ENCODE results near the gene PXDC1.

GRCh38 chr6:3797231-3798054 lies 45.9 kb upstream of the PXDC1 start:
- TF ChIP-seq CTCF (IDR thresholded peaks at IDR 0.05 in 8 of 11, conservative IDR thresholded peaks at IDR 0.05 in 3 of 11): no peak
- TF ChIP-seq POLR2A (IDR thresholded peaks at IDR 0.05): no peak
